DMS114 treated with DMSO at 0.1 percent for 48 hours (cell line): ENCODE results near the gene CNTLN.
"Not testable (repeated sequence)": the region's sequence is repeated elsewhere in the genome, so short reads cannot be mapped to it uniquely, and the experiment has no call there.

Experiments
- DNase-seq: peaks from one replicate; lab custom pipeline; 2025; ENCODE audit not compliant: unreplicated experiment; lab: John Stamatoyannopoulos, UW

CNTLN gene

GRCh38 chr9:17397166-17397728 is 262.4 kb downstream of the CNTLN start:
- not testable (repeated sequence) for DNase-seq

- no peak for DNase-seq
Observed at GRCh38 chr9:17398350-17398749, 263.5 kb downstream of the CNTLN start.

GRCh38 chr9:17401858-17402257 is 267.0 kb downstream of the CNTLN start:
- no peak for DNase-seq

DNA sequence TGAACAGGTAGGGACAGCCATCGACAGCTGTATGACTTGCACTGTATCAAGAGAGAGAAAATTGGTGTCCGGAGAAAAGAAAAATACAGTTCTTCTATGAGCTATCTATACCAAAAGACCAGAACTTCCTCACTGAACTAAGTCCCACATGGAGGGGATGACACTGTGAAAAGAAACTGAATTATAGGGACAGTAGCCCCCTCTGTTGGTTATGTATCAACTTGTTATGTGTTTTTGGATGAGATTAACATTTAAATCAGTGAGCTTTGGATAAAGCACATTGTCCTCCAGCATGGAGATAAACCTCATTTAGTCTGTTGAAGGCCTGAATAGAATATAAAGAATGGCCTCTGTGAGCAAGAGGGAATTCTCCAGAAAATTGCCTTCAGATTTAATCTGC is 267.5 kb downstream of the CNTLN start:
- peak; percentile 1 for DNase-seq

DNA sequence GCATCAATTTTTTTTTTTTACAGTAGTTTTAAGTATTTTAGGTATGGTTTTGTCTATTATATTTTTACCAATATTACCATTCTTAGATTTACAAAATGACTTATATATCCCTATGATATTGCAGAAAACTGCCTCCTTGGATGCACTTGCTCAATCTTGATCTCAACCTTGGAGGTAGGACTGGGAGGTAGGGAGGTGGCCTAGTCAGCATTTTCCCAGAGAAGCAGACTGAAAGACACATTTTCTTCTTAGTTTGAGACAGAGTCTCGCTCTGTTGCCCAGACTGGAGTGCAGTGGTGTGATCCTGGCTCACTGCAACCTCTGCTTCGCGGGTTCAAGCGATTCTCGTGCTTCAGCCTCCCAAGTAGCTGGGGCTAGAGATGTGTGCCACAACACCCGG is 268.7 kb downstream of the CNTLN start:
- DNase-seq: no peak

GRCh38 chr9:17414986-17415385 is 280.1 kb downstream of the CNTLN start:
- no peak for DNase-seq

- DNase-seq: no peak
Observed at GRCh38 chr9:17422994-17423680, 288.3 kb downstream of the CNTLN start.

- DNase-seq: no peak
Observed at GRCh38 chr9:17423681-17424011, 288.8 kb downstream of the CNTLN start.

DNA sequence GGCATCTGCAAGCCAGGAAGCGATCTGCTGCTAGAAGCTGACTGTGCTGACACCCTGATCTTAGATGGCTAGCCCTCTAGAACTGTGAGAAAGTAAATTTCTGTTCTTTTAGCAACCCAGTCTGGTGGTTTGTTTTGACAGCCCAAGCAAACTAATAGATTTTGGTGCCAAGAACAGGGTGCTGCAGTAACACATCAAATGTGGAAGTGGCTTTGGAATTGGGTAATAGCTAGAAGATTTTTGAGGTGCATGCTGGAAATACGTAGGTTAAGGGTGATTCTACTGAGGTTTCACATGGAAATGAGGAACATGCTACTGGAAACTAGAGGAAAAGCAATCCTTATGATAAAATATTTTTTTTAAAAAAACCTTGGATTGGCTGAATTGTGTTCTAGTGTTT is 290.5 kb downstream of the CNTLN start:
- DNase-seq: no peak

DNA sequence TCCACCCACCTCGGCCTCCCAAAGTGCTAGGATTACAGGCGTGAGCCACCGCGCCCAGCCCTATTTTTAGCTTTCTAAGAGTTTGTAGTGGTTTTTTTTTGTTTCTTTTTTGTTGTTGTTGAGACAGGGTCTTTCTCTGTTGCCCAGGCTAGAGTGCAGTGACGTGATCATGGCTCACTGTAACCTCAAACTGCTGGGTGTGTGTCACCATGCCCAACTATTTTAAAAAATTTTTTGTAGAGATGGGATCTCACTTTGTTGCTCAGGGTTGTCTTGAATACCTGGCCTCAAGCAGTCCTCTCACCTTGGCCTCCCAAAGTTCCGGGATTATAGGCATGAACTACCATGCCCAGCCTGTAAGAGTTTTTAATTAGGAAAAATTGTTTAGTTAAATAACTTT is 298.7 kb downstream of the CNTLN start:
- no peak for DNase-seq

GRCh38 chr9:17436854-17437253 is 302.0 kb downstream of the CNTLN start:
- DNase-seq: no peak

GRCh38 chr9:17437813-17438212 is 303.0 kb downstream of the CNTLN start:
- DNase-seq: no peak

GRCh38 chr9:17445126-17445525 is 310.3 kb downstream of the CNTLN start:
- DNase-seq: not testable (repeated sequence)

GRCh38 chr9:17453751-17454150 is 318.9 kb downstream of the CNTLN start:
- no peak for DNase-seq

GRCh38 chr9:17462869-17463464 is 328.1 kb downstream of the CNTLN start:
- DNase-seq: peak; percentile 18

GRCh38 chr9:17470036-17470813 is 335.4 kb downstream of the CNTLN start:
- DNase-seq: no peak

DNA sequence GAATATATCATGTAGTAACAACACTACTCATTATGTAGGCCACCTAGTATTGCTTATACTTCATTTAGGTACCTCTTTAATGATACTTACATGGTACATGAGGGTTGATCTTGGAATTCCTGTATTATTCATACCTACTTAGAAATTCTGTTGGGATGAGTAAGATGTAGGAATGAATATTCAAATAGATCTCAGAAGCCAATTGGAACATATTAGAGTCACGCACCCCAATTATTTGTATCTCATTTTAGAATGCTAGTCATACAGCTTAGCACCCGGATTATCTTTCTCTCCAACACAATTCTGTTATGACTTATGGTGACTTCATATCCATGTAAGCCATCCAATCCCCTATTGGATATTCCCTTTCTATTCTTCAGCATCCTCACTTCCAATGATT is 337.3 kb downstream of the CNTLN start:
- no peak for DNase-seq

- no peak for DNase-seq
Observed at GRCh38 chr9:17476401-17476800, 341.6 kb downstream of the CNTLN start.

- no peak for DNase-seq
Observed at GRCh38 chr9:17477816-17478215, 343.0 kb downstream of the CNTLN start.

DNA sequence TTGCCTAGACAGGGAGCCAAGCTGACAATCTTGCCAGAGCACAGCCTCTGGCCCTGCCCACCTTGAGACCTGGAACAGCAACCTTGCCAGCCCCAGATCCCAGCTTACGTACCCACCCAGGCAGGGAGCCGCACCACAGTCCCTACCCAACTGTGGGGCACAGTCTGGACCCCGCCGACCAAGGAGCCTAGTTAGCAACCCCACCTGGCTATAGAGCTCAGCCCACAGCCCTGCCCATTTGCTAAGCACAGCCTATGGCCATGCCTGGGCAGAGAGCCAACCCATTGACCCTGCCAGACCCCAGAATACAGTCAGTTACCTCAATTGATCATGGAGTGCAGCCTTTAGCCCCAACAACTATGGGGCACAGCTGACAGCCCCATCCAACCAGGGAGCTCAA is 346.1 kb downstream of the CNTLN start:
- no peak for DNase-seq

- no peak for DNase-seq
Observed at GRCh38 chr9:17481565-17481964, 346.7 kb downstream of the CNTLN start.

GRCh38 chr9:17484906-17485305 is 350.1 kb downstream of the CNTLN start:
- DNase-seq: no peak
